Erythroblast (primary cell): ENCODE data around the gene EYS.
"Not testable (repeated sequence)": the region's sequence is repeated elsewhere in the genome, so short reads cannot be mapped to it uniquely, and the experiment has no call there.

ENCODE experiments used
- DNase-seq, 2 experiments: peaks; one replicate each; lab custom pipeline; 2025; lab: John Stamatoyannopoulos, UW
- GATA1 ChIP-seq: IDR thresholded peaks from 2 replicates; pipeline ENCODE4 v1.6.1; 2011; ENCODE audit warnings: low read depth, mild to moderate bottlenecking, control low read depth, low read length, moderate library complexity
- POLR2A ChIP-seq: IDR thresholded peaks from 2 replicates; pipeline ENCODE4 v1.6.1; 2011; ENCODE audit warnings: mild to moderate bottlenecking, low read length

EYS gene

GRCh38 chr6:64270083-64270482, 1436.9 kb downstream of the EYS start:
- DNase-seq = no peak
- TF ChIP-seq GATA1 (no peak), POLR2A (no peak)

GRCh38 chr6:64266351-64266821, 1440.6 kb downstream of the EYS start:
- no peak for DNase-seq
- no peak for TF ChIP-seq GATA1
- no peak for TF ChIP-seq POLR2A

GRCh38 chr6:64263778-64264177, 1443.2 kb downstream of the EYS start:
- no peak for TF ChIP-seq GATA1
- TF ChIP-seq POLR2A = no peak

GRCh38 chr6:64259372-64259771, 1447.7 kb downstream of the EYS start:
- TF ChIP-seq POLR2A (no peak), GATA1 (no peak)
- no peak for DNase-seq

More at GRCh38 chr6:64263778-64264177, 1443.2 kb downstream of the EYS start:
- DNase-seq = no peak

GRCh38 chr6:64258752-64259151, 1448.3 kb downstream of the EYS start:
- DNase-seq = no peak
- no peak for TF ChIP-seq GATA1
- TF ChIP-seq POLR2A = no peak

GRCh38 chr6:64258302-64258701, 1448.7 kb downstream of the EYS start:
- TF ChIP-seq GATA1 = no peak
- TF ChIP-seq POLR2A = no peak
- DNase-seq = no peak

- no peak for TF ChIP-seq GATA1
- no peak for TF ChIP-seq POLR2A
Observed at GRCh38 chr6:64257586-64257985, 1449.4 kb downstream of the EYS start.

GRCh38 chr6:64256483-64256882, 1450.5 kb downstream of the EYS start:
- no peak for TF ChIP-seq GATA1
- DNase-seq = no peak

More at GRCh38 chr6:64257586-64257985, 1449.4 kb downstream of the EYS start:
- no peak for DNase-seq

- no peak for DNase-seq
- no peak for TF ChIP-seq GATA1
- no peak for TF ChIP-seq POLR2A
Observed at GRCh38 chr6:64255000-64255399, 1452.0 kb downstream of the EYS start.

- TF ChIP-seq POLR2A (no peak), GATA1 (no peak)
- DNase-seq = no peak
Observed at GRCh38 chr6:64254558-64254957, 1452.5 kb downstream of the EYS start.

- no peak for DNase-seq
- TF ChIP-seq POLR2A = no peak
- no peak for TF ChIP-seq GATA1
Observed at GRCh38 chr6:64252256-64252655, 1454.8 kb downstream of the EYS start.

GRCh38 chr6:64250126-64250525, 1456.9 kb downstream of the EYS start:
- TF ChIP-seq GATA1 (no peak), POLR2A (no peak)

GRCh38 chr6:64249115-64249514, 1457.9 kb downstream of the EYS start:
- DNase-seq = no peak
- TF ChIP-seq POLR2A (no peak), GATA1 (no peak)

More at GRCh38 chr6:64250126-64250525, 1456.9 kb downstream of the EYS start:
- no peak for DNase-seq

GRCh38 chr6:64243618-64244017, 1463.4 kb downstream of the EYS start:
- no peak for TF ChIP-seq GATA1
- no peak for TF ChIP-seq POLR2A
- no peak for DNase-seq

GRCh38 chr6:64238908-64239307, 1468.1 kb downstream of the EYS start:
- DNase-seq = not testable (repeated sequence)

- TF ChIP-seq POLR2A = no peak
- TF ChIP-seq GATA1 = no peak
- no peak for DNase-seq
Observed at GRCh38 chr6:64238071-64238470, 1469.0 kb downstream of the EYS start.

- peak in 1 of 2 experiments; percentile 1 for DNase-seq
- TF ChIP-seq POLR2A (no peak), GATA1 (no peak)
Observed at GRCh38 chr6:64233746-64234145, 1473.3 kb downstream of the EYS start.
